AG20443 (cell line): ENCODE data around the gene MORN3.

ENCODE experiments used
- DNase-seq: peaks from one replicate; pipeline ENCODE4 v3.0.0; 2012; ENCODE audit warnings: low spot score, mixed read lengths

The MORN3 gene

GRCh38 chr12:121602766-121603165 lies 66.7 kb downstream of the MORN3 start:
- no peak for DNase-seq

GRCh38 chr12:121600702-121601336 lies 68.6 kb downstream of the MORN3 start:
- DNase-seq, result no peak
